ENCODE results near the gene NR3C2.
"Not testable (repeated sequence)": the region's sequence is repeated elsewhere in the genome, so short reads cannot be mapped to it uniquely, and the experiment has no call there.

Gene NR3C2

DNA sequence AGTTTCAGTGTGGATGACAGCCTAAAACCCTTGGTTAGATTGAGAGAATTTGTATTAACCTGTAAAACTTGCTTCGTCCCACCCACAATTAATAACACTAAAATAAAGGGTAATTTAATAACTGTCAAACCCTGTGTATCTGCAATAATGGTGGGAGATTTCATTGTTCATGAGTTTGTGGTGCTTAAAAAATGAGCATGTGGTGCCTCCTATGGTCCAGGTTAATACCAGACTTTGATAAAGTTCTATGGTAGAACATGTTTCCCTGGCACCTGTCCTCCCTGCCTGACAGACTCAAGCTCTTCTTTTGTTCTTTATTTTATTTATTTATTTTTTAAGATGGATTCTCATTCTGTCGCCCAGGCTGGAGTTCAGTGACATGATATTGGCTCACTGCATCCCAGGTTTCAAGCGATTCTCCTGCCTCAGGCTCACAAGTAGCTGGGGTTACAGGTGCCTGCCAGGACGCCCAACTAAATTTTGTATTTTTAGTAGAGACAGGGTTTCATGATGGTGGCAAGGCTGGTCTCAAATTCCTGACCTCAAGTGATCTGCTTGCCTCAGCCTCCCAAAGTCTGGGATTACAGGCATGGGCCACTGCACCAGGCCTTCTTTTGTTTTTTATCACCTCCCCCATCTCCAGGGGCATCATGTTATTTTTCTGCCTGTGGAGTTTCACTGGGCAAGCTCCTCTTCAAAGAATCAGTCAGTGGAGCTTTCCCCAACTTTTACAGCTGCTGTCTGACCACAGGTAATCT is 289.2 kb downstream of the NR3C2 start:
- no peak for DNase-seq

GRCh38 chr4:148151806-148152205 is 290.4 kb downstream of the NR3C2 start:
- no peak for DNase-seq

DNA sequence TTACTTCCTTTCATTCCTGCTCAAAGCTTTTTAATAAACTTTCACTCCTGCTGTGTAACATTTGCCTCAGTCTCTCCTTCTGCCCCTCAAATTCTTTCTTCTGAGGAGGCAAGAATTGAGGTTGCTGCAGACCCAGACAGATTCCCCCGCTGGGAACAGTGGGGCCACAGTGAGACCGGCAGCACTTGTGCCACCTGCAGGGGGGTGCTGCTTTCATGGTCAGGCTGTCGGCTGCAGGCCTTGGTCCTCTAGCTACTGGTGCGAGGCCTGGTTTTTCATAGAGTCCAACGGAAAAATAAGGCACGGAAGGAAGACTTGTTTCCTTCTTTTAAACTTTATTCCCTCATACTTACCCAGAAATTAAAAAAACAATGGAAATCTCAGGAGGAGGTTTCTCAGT is 296.7 kb downstream of the NR3C2 start:
- DNase-seq = no peak

DNA sequence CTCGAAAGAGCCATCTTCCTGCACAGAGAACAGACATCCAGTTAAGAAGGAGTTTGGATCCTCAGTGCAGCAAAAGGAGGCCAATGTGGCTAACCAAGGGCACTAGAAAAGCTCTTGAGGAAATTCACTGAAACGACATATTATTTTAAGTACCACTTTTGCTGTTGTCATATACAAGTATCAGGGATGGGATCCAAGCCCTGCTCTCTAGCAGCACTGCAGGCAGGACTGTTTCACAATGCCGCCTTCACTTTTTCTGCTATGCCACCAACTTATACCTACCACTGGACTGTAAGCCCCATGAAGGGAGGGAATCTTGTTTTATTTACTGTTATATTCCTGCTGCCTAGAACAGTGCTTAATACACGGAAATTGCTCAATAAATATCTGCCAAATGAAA is 299.0 kb downstream of the NR3C2 start:
- DNase-seq = no peak

GRCh38 chr4:148141501-148141900 is 300.7 kb downstream of the NR3C2 start:
- no peak for DNase-seq

GRCh38 chr4:148126825-148127224 is 315.4 kb downstream of the NR3C2 start:
- no peak for DNase-seq

DNA sequence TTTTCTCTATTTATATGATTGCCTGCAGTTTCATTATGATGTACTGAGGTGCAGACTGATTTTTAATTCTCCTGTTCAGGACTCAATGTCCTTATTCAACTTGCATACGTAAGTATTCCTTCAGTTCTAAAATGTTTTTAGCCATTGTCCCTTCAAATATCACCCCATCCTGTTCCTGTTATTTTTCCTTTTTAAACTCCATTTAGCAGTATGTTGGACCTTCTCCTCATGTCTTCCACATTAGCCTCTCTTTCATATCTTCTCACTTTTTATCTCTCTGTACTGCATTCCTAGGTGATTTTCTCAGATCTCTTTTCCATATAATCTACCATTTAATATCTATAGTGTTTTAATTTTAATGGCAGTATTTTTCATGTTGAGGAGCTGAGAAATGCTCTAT is 317.7 kb downstream of the NR3C2 start:
- no peak for DNase-seq

- DNase-seq = not testable (repeated sequence)
Measured at GRCh38 chr4:148123161-148123560, 319.1 kb downstream of the NR3C2 start.

- DNase-seq = no peak
Measured at GRCh38 chr4:148120216-148120615, 322.0 kb downstream of the NR3C2 start.

DNA sequence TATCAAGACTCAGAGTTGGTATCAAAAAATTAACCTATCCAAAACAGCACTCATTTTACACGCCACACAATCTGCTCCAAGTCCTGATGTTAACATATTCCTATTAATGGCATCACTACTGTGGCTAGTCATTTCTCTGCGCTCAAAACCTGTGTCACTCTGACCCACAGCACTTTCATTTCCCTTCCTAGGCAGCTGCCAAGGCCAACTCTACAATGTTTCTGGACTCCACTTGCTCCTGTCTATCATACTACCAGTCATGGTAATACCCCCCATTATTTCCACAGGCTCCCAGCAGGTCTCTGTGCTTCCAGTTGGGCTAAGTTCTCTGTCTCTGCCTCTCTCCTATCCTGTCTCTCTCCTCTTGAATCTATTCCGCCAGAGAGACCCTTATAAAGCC is 323.6 kb downstream of the NR3C2 start:
- no peak for DNase-seq

GRCh38 chr4:148118179-148118578 is 324.0 kb downstream of the NR3C2 start:
- no peak for DNase-seq

- DNase-seq = no peak
Measured at GRCh38 chr4:148116969-148117368, 325.2 kb downstream of the NR3C2 start.

GRCh38 chr4:148116264-148116663 is 325.9 kb downstream of the NR3C2 start:
- DNase-seq = no peak

DNA sequence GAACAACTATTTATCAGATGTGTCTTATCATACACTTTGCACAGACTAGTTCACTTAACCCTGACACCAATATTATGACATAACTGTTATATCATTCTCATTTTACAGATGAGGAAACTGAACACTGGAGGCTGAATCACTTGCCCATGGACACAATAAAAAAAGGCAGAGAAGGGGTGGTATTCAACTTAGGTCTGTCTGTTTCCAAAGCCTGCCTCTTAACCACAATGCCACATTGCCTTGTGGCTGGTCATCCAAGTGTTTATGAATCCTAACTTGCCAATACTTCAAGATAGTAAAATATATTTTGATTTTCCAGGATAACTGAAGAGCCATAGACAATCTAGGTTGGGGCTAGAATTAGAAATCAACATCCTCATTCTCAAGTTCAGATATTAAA is 327.8 kb downstream of the NR3C2 start:
- DNase-seq = no peak

GRCh38 chr4:148112231-148112982 is 329.8 kb downstream of the NR3C2 start:
- DNase-seq = no peak

DNA sequence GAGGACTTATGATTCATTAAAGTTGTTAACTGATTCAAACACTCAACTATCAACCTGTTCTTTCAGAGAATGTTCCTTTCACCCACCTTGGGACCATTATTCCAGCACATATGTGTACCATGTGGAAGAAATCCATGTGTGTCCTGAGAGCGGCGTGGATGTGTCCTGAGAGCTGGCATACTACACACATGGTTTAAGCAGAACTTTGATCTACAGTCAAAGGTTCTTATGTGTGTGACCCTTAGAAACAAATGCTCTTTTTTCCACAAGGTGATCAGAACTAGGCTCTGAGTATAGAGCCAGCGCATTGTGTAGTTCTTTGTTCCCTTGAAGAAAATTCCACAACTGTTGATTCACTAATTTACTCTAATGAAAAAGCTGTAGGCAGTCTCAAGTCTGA is 332.0 kb downstream of the NR3C2 start:
- no peak for DNase-seq

GRCh38 chr4:148109216-148109615 is 333.0 kb downstream of the NR3C2 start:
- no peak for DNase-seq

DNA sequence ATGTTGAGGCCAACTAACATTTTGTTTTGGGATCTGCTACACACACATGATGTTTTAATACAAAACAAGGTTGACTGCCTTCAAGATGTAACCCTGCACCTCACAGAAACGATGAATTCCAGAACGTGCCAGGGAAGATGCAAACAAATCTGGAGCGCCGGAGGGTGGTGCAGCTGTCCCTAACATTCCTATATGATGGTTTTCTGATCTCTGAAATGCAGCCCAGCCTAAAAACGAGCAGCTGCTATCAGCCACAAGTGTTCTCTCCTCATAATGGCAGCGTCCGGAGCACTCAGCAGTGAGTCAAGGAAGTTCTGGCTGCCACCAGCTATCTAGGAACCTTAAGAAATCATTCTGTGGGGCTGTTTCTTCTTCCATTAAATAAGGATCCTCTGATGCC is 333.4 kb downstream of the NR3C2 start:
- DNase-seq = no peak

GRCh38 chr4:148103597-148104355 is 338.4 kb downstream of the NR3C2 start:
- no peak for DNase-seq

DNA sequence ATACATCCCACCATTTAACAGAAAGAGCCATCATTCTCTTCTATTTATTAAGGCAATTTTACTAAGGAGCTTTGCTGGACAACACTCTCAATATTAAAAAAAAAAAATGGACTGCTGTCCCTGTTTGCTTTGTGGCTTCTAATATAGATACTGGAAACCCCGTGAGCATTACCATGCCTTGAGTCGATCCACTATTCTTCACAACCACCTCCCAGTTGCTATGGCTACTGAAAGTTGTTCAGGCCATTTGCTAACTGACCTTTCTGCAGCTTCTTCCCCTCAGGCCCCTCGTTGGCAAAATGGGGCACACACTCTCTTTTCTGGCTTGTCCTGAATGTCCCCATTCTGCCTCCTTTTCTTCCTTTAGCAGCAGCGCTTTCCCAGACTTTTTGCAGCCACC is 340.4 kb downstream of the NR3C2 start:
- DNase-seq = no peak

DNA sequence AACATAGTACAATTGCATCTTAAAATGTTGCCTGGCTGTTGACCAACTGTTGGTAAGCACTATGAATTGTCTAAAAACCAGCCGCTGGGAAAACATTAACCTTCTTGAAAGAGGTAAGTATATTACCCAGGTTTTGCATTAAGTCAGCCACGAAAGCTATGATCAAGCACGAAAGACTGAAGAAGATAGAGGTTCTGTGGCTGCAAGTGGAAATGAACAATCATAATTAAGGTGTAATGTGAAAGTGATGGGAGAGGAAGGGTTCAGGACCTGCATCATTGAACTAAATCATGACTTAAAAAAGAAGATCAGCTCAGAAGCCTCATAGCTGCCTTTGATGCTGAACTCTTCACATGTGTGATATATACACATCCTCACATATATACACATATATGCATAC is 341.0 kb downstream of the NR3C2 start:
- no peak for DNase-seq

DNA sequence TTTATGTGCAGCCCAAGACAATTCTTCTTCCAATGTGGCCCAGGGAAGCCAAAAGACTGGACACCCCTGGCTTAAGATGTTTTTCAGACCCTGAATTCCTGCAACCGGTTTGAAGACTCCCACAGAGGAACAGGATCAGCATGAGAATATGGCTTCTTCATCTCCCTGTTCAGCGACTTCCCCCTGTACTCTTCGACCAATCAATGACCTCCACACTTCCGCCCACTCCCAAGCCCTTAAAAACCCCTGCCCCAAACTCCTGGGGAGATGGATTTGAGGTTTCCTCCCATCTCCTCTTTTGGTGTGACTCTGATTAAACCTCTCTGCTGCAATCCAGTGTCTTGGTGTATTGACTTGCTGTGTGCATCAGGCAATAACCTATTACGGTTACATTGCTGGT is 344.4 kb downstream of the NR3C2 start:
- no peak for DNase-seq

DNA sequence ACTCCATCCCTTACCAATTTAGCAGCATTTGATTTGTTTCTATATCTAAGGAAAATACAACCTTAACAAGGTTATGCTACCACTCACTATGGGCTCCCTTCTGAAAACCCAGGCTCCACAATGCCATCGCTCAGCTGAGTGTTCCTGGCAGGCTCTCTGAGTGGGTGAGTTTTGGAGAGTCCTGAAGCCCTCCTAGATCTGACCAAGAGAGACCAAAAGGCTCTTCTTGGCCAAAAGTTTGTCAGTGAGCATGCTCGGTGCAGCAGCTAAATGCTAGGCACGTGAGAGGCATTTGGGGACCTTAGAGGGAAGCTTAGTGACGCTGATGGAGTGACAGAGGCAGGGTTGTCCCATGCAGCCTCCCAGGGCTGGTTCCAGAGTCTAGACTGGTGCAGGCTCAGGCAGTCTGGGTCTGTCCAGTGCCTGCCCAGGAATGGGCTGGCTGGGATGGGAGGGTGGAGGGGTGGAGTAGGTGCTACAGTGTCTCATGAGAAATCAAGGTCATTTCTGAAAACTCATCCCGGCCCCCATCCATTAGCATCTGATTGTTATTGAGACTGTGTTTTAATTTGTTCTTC is 346.8 kb downstream of the NR3C2 start:
- DNase-seq = no peak

DNA sequence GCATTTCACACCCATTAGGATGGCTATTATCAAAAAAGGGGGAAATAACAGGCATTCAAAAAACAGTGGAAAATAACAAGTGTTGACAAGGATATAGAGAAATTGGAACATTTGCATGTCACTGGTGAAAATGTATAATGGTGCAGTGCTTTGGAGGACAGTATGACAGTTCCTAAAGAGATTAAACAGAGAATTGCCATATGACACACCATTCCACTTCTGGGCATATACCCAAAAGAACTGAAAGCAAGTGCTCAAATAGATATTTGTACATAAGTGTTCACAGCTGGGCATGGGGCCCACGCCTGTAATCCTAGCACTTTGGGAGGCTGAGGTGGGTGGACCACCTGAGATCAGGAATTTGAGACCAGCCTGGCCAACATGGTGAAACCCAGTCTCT is 348.1 kb downstream of the NR3C2 start:
- no peak for DNase-seq

Data from DMS153 (cell line).